Activated T-cell treated with anti-CD3 and anti-CD28 coated beads, Interleukin-2, amount 50 U/mL, for 1 hour (primary cell): Measurements from ENCODE around the gene LUC7L2.
"Not testable (repeated sequence)": the region's sequence is repeated elsewhere in the genome, so short reads cannot be mapped to it uniquely, and the experiment has no call there.

Experiments used
- DNase-seq: peaks from one replicate; pipeline ENCODE4 v3.0.0-alpha.2; 2020

Gene LUC7L2, protein sequence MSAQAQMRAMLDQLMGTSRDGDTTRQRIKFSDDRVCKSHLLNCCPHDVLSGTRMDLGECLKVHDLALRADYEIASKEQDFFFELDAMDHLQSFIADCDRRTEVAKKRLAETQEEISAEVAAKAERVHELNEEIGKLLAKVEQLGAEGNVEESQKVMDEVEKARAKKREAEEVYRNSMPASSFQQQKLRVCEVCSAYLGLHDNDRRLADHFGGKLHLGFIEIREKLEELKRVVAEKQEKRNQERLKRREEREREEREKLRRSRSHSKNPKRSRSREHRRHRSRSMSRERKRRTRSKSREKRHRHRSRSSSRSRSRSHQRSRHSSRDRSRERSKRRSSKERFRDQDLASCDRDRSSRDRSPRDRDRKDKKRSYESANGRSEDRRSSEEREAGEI

GRCh38 chr7:139359366-139360209, at the start of gene LUC7L2:
Gene LUC7L2 (plus strand): TSS chr7:139359894. CDS start chr7:139360262, 368 bp downstream.
- DNase-seq: peak; percentile 100

DNA sequence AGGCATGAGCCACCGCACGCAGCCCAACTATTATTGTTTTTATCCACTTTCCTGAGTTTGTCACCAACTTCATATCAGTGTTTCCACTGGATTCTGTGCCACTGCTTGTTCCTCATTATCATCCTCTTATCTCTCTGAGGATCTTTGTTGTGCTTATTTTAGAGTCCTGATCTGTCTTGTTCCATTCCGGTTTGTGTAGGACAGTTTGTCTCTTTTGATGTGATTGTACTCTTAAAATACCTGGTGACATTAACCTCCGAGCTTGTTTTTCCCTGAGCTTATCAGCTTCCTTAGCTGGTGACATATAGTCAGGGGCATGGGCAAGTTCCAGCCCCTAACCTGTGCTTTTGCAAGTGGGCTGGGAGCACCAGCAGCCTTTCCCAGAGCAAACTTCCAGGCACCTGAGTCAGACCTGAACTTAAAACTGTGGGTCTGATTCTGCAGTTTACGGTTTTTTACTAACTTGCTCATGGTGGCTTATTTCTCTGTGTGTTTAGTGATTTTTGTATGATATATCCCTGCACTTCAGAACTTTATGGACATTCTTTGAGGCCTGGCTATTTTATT, 41.7 kb upstream of the LUC7L2 start:
- DNase-seq: no peak

GRCh38 chr7:139321071-139321745, 38.5 kb upstream of the LUC7L2 start:
- no peak for DNase-seq

DNA sequence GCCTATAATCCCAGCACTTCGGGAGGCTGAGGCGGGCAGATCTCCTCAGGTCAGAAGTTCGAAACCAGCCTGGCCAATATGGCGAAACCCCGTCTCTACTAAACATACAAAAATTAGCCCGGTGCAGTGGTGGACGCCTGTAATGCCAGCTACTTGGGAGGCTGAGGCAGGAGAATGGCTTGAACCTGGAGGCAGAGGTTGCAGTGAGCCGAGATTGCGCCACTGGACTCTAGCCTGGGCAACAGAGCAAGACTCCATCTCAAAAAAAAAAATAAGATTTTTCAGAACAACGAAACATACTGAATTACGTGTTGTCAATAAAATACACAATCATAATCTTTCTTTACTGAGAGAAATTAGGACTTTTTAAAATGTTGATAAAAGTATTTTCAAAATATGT, 35.0 kb upstream of the LUC7L2 start:
- DNase-seq: not testable (repeated sequence)

DNA sequence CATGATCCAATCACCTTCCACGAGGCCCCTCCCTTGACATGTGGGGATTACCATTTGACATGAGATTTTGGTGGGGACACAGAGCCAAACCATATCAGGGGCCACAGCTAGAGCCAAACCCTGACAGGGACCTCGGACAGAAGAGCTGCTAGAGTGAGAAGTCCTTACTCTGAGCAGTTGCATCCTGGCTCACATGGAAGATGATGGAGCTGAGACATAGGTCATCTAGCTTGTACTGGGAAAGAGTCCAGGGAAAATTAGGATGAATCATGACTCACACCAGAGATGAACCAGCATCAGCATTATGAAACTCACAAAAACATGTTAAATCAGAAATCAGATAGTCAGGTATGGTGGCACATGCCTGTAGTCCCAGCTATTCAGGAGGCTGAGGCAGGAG, 31.3 kb upstream of the LUC7L2 start:
- DNase-seq: no peak

DNA sequence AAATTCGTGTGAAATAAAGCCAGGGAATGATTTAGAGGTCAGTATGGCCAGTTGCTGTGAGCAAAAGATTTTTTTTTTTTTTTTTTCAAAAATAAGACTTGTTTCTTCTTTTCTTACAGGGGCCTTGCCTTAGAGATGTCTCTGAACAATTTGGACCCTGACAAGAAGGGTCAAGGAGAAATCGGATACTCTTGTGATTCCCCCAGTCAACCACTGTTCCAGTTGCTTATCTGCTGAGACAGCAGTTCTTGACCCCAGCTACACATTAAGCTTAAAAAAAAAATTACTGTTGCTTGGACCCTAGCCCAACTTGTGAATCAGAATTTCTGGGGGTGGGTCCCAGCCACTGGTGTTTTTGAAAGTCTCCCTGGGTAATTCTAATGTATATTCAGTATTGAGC, 30.6 kb upstream of the LUC7L2 start:
- DNase-seq: no peak

DNA sequence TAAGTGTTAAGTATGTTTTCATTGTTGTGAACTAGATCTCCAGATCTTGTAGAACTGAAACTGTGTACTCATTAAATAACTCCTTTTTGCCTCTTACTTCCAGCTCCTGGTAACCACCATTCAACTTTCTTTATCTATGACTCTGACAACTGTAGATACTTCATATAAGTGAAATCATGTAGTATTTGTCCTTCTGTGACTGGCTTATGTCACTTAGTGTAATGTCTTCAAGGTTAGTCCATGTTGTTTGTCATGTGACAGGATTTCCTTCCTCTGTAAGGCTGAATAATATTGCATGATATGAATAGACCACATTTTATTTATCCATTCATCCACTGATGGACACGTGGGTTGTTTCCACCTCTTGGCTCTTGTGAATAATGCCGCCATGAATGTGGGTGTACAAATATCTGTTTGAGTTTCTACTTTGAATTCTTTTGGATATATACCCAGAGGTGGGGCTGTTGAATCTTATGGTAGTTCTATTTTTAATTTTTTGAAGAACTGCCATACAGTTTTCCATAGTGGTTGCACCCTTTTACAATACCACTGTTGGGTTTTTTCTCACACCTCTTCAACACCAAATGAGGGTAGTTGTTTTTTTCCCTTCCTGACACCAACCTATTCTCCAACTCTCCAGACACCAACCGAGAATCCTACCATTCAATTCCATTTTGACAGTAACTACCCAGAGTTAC, 29.2 kb upstream of the LUC7L2 start:
- DNase-seq: no peak

GRCh38 chr7:139332697-139333359, 26.9 kb upstream of the LUC7L2 start:
- no peak for DNase-seq

GRCh38 chr7:139333443-139333842, 26.3 kb upstream of the LUC7L2 start:
- not testable (repeated sequence) for DNase-seq

DNA sequence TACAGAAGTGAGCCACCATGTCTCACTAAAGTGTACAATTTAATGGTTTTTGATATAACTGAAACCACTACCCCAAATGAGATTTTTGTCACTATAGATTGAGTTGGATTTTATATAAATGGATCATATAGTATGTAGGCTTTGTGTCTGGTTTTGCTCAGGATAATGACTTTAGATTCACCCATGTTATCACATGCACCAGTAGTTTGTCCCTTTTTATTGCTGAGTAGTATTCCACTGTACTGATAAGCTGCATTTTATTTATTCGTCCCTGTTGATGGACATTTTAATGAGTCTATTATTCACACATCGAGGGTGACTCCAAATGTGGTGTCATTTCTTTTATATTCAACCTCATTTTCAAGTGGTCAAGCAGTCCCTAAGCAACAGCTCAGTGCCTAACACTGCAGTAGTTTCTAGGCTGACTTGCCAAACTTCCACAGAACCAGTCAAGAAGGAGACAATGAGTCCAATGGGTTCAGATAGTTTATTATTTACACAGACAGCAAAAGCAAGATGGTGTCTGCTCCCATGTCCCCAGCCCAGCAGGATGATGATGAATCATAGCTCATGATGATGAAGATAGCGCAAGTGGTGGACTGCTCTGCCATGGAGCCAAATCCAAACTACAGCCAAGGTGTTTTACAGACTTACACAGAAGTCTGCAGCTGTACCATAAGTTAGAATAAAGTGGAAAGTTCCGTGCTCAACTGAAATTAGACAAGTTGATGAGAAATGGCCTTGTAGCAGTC, 25.1 kb upstream of the LUC7L2 start:
- DNase-seq: no peak

GRCh38 chr7:139339025-139339424, 20.7 kb upstream of the LUC7L2 start:
- no peak for DNase-seq

DNA sequence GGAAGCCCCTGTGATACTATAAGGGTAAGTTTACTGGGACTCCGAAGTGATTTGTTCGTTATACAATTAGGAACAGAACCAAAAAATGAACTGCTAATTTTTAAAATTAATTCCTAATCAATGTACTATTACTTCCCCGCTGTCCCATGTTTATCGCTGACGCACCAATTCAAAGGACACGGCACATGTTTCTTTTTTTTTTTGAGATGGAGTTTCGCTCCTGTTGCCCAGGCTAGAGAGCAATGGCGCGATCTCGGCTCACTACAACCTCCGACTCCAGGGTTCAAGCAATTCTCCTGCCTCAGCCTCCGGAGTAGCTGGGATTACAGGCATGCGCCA, 20.0 kb upstream of the LUC7L2 start:
- DNase-seq: no peak

GRCh38 chr7:139340037-139340807, 19.5 kb upstream of the LUC7L2 start:
- peak; percentile 96 for DNase-seq

GRCh38 chr7:139340808-139341057, 19.0 kb upstream of the LUC7L2 start:
- DNase-seq: no peak

GRCh38 chr7:139341058-139341775, 18.5 kb upstream of the LUC7L2 start, which contains the start of gene FMC1:
Gene FMC1 (plus strand): TSS chr7:139341337. CDS start chr7:139341385, 48 bp downstream.
- peak; percentile 83 for DNase-seq

DNA sequence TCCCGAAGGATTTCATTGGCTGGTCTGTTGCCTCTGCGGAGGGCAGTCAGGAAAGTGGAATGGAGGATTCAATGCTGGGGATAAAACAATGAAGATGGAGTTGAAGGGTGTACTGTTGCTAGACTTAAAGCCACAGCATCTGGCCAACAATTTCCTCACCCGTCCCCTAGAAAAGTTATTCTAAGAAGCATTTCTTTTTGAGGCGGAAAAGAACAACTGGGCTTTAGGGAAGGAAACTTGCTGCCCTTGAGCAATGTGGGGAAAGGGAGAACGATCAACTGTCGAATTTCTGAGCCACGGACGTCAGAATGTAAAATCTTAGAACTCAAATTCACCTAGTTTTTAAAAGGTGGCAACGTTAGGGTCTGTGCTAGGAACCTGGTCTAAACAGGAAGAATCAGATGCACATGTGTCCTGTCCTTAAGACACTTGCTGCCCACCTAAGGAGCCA, 17.9 kb upstream of the LUC7L2 start:
- DNase-seq: no peak

DNA sequence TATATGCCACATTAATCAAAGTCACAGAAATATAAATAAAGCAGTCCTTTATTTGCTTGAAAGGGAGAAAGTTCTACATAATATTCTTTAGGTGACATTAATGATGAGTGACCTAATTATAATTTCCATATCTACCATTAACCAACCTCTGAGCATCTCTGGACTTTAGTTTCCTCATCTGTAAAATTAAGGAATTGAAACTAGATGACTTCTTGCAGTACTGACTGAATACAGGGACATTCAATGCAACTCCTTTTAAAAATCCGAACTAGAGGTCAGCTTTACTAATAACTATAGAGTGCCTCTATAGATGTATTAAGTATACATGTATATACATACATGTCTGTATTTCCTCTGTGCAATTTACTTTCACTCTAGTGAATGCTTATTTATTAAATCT, 14.7 kb upstream of the LUC7L2 start:
- no peak for DNase-seq

GRCh38 chr7:139351027-139351426, 8.7 kb upstream of the LUC7L2 start:
- DNase-seq: no peak

DNA sequence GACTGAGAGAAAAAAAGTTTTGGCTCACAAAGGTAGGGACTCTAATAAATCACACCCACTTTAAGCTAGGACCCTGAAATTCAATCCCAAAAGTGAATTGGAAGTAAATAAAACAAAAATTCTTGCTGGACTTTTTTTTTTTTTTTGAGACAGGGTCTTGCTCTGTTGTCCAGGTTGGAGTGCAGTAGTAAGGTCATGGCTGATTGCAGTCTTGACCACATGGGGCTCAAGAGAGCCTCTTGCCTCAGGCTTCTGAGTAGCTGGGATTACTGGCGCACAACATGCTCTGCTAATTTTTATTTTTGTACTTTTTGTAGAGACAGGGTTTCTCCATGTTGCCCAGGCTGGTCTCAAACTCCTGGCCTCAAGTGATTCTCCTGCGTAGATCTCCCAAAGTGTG, 5.0 kb upstream of the LUC7L2 start:
- DNase-seq: no peak

GRCh38 chr7:139355320-139355719, 4.4 kb upstream of the LUC7L2 start:
- DNase-seq: no peak
